ENCODE measurements around the gene ASAH2B. TPM values are rescaled to one million over a fixed set of nuclear protein-coding genes. Genes with fewer than 3 reads are reported as not detected.

The ASAH2B gene
- total and polyA plus RNA-seq, 2 of the 13 experiments (the other 11 are each of a cell fraction or from before 2014, with no cell fraction given), result 4.2 to 4.6 TPM

- no peak for TF ChIP-seq ZNF704 (CRISPR knock-in tag; IDR thresholded peaks at IDR 0.05; ENCODE audit: borderline replicate concordance)
- TF ChIP-seq ZNF251 (CRISPR knock-in tag; IDR thresholded peaks at IDR 0.05), result no peak
- no peak for TF ChIP-seq KAT2B (IDR thresholded peaks at IDR 0.05; ENCODE audit: borderline replicate concordance, low read depth, low read length)
- TF ChIP-seq ZNF33B (CRISPR knock-in tag; IDR thresholded peaks at IDR 0.05), result no peak
- peak; percentile 77; the same call in 1 of the 2 replicates for TF ChIP-seq TFAP4 (IDR thresholded peaks at IDR 0.05; ENCODE audit: borderline replicate concordance, low read depth)
- no peak for TF ChIP-seq ISX (CRISPR knock-in tag; conservative IDR thresholded peaks at IDR 0.05)
- TF ChIP-seq TSC22D2 (CRISPR knock-in tag; IDR thresholded peaks at IDR 0.05; ENCODE audit: borderline replicate concordance), result peak; percentile 74; the same call in 1 of the 2 replicates
- no peak for TF ChIP-seq ZNF329 (CRISPR knock-in tag; IDR thresholded peaks at IDR 0.05; ENCODE audit: low read depth)
- peak; percentile 54 for TF ChIP-seq DBP (CRISPR knock-in tag; IDR thresholded peaks at IDR 0.05; ENCODE audit: not compliant biosample characterization)
- peak; percentile 19; the same call in 1 of the 2 replicates for TF ChIP-seq SOX5 (CRISPR knock-in tag; IDR thresholded peaks at IDR 0.05; ENCODE audit: borderline replicate concordance)
- no peak for TF ChIP-seq MBNL3 (CRISPR knock-in tag; conservative IDR thresholded peaks at IDR 0.05)
- peak; percentile 44; the same call in 1 of the 2 replicates for TF ChIP-seq MED13 (CRISPR knock-in tag; IDR thresholded peaks at IDR 0.05)
- no peak for TF ChIP-seq REST (IDR thresholded peaks at IDR 0.05; ENCODE audit: borderline replicate concordance in 1 of 2, low read depth in 1 of 2, low read length in 2 of 2)
- TF ChIP-seq ZZZ3 (CRISPR knock-in tag; IDR thresholded peaks at IDR 0.05; ENCODE audit: borderline replicate concordance), result no peak
- no peak for TF ChIP-seq ZNF18 (CRISPR knock-in tag; IDR thresholded peaks at IDR 0.05; ENCODE audit: insufficient replicate concordance)
- peak; percentile 21 for TF ChIP-seq TAF15 (IDR thresholded peaks at IDR 0.05; ENCODE audit: low read depth, low read length, poor library complexity, severe bottlenecking)
- peak; percentile 97 for TF ChIP-seq HNRNPLL (IDR thresholded peaks at IDR 0.05; ENCODE audit: low read depth, low read length, poor library complexity, severe bottlenecking)
- TF ChIP-seq SATB2 (CRISPR knock-in tag; IDR thresholded peaks at IDR 0.05), result peak; percentile 73; the same call in 1 of the 2 replicates
- no peak for TF ChIP-seq IKZF1 (IDR thresholded peaks at IDR 0.05)
- TF ChIP-seq CCAR2 (optimal IDR thresholded peaks at IDR 0.05; ENCODE audit: low read depth, low read length), result no peak
- no peak for TF ChIP-seq CBX1 (IDR thresholded peaks at IDR 0.05; ENCODE audit: low read depth)
- TF ChIP-seq ZNF589 (CRISPR knock-in tag; conservative IDR thresholded peaks at IDR 0.05), result no peak
Observed at GRCh38 chr10:50739618-50740292, at the start of gene ASAH2B (continued).

All from HepG2 (cell line).